NCI-H345 treated with DMSO at 0.1 percent for 48 hours (cell line): ENCODE measurements around the gene USF2.
A peak's percentile ranks its signal among the peaks of the same experiment; 100 is the strongest.
"Not testable (repeated sequence)": the region's sequence is repeated elsewhere in the genome, so short reads cannot be mapped to it uniquely, and the experiment has no call there.

Experiments used
- DNase-seq: peaks from one replicate; lab custom pipeline; 2025; ENCODE audit not compliant: unreplicated experiment; lab: John Stamatoyannopoulos, UW

The USF2 gene

DNA sequence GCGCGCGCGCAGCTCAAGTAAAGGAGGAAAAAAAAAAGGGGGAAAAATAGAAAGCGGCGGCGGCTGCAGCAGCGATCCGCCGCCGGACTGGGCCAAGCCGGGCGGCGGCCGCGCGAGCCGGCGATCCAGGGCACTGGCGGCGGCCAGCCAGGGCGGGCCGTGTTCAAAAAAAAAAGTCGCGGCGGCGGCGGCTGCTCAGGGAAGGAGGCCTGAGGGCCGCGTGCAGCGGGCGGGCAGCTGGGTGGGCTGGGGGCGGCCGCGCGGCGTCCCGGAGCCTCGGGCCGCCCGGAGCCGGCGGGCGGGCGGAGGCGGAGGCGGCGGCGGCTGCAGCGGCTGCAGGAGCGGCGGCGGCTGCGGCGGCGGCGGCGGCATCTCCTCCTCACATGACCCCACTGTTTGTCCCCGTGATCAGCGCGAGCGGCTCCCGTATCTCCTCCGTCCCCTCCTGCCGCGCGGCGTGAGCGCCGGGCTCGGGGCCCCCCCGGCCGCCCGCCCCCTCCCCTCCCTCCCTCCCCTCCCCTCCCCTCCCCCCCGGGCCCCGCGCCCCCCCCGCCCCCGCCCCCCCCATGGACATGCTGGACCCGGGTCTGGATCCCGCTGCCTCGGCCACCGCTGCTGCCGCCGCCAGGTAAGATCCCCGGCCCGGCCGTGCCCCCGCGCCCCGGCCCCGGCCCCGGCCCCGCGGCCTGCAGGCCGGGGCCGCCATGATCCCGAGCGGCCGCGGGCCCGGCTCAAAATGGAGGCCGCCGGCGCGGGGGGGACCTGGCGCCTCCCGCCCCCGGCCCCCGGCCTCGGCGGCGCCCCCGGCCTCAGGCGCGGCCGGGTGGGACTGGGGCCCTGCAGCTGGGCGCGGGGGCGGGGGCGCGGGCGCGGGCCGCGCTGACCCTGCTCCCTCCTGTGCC, at the start of gene USF2:
USF2 (plus strand) TSS at position 427 of the 902 bp plus-strand sequence; CDS start at position 567, 140 bp downstream.
- peak; percentile 66 for DNase-seq

GRCh38 chr19:35219008-35219407, 49.8 kb upstream of the USF2 start:
- DNase-seq, result no peak

DNA sequence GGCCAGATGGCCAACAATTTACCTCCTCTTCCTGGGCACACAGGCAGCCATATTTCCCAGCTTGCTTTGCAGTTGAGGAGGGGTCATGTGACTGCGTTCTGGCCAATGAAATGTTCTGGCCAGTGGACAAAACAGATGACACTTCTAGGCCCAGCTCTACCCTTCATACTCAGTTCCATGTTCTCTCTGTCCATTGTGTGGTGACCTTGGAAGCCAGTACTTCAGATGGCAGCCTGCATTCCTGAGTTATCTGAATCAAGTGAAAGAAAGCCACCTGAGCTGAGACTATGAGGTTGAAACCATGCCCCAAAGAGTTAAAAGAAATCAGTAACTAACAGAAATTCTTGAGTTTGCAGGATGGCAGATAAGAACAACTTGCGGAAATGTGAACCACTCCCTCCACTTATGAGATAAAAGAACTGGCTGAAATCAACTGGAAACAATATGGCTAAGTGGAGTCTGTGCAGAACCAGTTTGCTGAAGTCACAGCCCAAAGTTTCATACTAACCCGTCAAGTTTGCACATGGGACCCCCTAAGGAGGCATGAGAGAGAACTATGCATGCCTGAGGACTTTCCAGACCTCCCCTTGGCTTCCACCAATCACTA, 48.3 kb upstream of the USF2 start:
- no peak for DNase-seq

- DNase-seq, result not testable (repeated sequence)
Observed at GRCh38 chr19:35220973-35221590, 47.7 kb upstream of the USF2 start.

DNA sequence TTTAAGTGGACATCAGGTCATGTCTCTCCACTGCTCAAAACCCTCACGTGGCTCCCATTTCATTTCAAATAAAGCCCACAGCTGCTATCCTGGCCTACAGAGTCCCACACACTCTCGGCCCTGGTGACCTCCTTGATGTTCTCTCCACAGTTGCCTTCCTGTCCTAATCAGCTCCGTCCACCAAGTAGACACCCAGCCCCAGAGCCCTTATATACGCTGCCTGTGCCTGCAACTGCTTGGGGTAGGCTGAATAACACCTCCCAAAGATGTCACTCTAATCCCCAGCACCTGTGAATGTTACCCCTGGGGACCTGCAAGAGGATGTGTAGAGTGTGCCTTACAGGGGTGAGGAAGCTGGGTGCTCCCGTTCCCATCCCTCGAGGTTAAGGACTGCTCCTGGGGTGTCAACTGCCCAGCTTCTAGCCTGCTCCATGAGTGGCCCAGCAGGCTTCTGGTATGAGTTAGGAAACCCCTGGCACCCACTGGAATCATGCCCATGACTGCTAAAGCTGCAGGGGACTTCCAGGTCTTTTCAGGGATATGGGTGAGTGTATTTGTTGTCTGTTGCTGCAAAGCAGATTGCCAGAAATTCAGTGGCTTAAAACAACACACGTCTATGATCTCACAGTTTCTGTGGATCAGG, 46.3 kb upstream of the USF2 start:
- DNase-seq, result no peak

DNA sequence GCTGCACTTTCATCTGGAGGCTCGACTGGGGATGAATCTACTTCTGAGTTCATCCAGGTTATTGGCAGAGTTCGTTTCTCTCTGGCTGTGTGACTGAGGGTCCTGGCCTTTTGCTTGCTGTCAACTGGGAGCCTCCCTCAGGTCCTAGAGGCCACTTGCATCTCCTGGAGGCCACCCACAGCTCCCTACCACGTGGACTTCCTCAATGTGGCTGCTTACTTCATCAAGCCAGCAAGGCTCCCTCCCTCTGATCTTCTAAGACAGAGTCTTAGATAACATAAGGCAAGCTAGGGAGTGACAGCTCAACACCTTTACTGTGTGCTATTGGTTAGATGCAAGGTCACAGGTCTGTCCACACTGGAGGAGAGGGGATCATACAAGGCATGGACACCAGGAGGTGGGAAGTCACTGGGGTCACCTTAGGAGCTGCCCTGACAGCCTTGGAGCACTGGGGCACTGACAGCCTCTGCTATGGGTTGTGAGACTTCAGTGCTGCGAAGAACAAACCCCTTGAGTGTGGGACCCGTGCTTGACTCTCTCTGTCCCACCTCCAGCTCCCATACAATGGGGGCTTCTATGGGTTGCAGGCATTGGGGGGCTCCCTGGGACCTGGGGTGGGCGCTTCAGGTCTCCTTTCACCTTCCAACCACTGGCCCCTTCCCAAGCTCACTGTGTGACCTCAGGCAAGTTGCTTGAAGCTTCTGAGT, 45.5 kb upstream of the USF2 start:
- DNase-seq, result no peak

DNA sequence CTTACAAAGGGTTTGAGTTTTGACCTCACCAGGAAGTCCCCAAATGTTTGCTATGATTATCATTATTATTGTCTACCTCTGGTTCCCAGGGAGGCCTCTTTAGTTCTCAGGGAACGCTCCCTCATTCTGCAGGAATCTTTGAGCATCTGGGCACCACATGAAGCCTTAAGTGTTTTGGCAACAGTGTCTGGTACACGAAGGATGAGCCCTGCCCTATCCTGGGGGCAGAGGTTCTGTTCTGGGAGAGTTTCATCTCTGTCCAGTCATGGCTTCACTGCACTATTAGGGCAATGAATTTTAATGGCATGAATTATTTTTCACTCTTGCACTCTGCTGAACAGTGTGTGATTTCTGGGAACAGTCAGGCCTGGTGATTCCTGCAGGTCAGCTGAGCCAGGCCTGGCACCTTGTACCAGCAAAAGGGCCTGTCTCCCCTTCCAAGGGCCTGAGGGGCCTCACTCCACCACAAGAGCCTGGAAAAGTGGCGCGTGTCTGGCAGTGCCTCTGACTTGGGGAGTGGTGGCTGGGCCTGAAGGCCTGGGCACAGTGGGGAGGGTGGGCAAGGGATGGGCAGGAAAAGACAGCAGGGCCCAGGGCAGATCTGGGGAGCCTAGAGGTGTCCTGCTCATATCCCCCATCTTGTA, 44.8 kb upstream of the USF2 start:
- DNase-seq, result no peak

DNA sequence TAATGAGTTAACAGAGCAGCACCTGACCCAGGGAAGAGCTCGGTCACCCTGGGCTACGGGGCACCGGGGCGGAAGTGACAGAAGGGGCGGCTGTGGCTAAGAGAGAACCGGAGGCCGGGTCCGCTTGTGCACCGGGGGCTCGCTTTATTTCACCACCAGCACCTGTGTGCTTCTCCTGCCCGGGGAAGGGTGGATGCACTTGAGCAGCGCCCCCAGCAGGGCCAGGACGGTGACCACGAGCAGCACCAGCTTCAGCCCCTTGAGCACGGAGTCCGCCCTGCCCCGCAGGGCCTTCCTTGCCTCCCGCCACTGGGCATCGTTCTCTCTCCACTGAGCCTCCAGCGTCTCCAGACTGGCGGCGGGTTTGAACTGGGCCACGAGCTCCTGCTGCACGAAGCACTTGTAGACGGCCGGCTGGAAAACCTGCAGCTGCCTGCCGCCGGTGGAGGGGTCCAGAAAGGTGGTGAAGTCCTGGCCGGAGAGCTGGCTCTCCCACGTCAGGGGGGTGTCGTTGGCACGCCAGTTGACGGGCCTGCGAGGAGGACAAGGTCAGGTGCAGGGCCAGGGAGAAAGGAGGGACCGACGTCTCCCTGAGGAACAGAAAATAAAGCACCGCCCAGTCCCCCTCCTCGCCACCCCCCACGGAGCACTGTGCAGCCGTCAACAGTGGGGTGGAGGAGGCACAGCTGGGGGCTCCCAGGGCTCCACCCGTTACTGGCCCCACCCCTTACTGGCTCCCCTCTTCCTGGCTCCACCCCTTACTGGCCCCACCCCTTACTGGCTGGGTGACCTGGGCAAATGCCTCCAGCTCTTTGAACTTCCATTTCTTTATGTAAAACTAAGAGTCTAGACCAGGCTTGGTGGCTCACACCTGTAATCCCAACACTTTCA, 43.8 kb upstream of the USF2 start:
- no peak for DNase-seq

GRCh38 chr19:35225951-35226350, 42.8 kb upstream of the USF2 start:
- no peak for DNase-seq

- DNase-seq, result no peak
Observed at GRCh38 chr19:35226748-35227147, 42.0 kb upstream of the USF2 start.

- no peak for DNase-seq
Observed at GRCh38 chr19:35228177-35228930, 40.4 kb upstream of the USF2 start, which contains the start of gene FAM187B. Gene FAM187B (minus strand): TSS chr19:35228739. CDS start chr19:35228680, 59 bp downstream.

DNA sequence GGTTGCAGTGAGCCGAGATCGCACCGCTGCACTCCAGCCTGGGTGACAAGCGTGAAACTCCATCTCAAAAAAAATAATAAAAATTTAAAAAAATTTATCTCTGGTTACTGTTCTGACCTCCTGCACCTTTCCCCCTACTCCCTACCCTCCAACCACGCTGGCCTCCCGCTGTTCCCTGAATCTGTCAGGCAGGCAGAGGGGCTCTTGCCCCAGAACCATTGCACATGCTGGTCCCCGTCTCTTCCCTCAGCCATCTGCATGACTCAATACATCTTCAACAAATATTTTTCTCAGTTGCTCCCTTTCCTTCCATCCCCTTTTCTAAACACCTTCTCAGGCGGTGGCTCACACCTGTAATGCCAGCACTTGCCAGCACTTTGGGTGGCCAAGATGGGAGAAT, 39.2 kb upstream of the USF2 start:
- no peak for DNase-seq

GRCh38 chr19:35231956-35232645, 36.7 kb upstream of the USF2 start:
- DNase-seq, result no peak

GRCh38 chr19:35232912-35233311, 35.9 kb upstream of the USF2 start:
- no peak for DNase-seq

- DNase-seq, result no peak
Observed at GRCh38 chr19:35236638-35237400, 31.9 kb upstream of the USF2 start.

- not testable (repeated sequence) for DNase-seq
Observed at GRCh38 chr19:35239597-35239996, 29.2 kb upstream of the USF2 start.

DNA sequence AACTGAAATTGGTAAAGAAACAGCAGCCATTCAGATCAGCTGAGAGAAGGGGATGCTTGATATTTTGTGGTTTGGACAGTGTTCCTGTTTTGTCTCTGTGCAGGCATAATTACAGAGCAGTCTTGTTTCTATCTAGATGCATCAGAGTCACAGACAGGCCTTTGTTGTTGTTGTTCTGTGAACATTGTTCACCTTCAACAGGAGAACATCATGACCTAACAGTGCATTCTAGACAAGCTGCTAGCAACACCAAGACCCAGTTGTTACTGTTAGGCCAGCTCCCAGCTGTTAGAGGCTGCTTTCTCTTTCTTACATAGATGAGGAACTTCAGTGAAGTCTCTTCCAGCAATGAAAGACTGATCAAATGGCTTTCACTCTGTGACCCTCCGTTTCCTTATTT, 28.4 kb upstream of the USF2 start:
- no peak for DNase-seq
